ENCODE measurements around the gene UGCG.
"Not testable (repeated sequence)": the region's sequence is repeated elsewhere in the genome, so short reads cannot be mapped to it uniquely, and the experiment has no call there.

The UGCG gene

DNA sequence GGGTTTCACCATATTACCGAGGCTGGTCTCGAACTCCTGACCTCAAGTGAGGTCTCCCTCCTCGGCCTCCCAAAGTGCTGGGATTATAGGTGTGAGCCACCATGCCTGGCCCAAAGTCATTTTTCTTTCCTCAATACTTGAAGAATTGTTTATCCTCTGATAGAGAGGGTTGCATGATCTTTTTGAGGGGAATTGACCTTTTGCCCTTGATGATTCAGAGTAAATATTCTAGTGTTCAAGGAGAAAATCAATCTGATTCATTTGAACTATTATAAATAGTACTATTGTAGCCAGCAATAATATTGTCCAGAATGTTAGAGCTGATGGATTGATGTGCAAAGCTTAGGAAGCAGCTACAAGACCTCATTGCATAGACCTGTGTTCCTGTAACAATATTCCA is 47.1 kb downstream of the UGCG start:
- TF ChIP-seq, protein P1, sequence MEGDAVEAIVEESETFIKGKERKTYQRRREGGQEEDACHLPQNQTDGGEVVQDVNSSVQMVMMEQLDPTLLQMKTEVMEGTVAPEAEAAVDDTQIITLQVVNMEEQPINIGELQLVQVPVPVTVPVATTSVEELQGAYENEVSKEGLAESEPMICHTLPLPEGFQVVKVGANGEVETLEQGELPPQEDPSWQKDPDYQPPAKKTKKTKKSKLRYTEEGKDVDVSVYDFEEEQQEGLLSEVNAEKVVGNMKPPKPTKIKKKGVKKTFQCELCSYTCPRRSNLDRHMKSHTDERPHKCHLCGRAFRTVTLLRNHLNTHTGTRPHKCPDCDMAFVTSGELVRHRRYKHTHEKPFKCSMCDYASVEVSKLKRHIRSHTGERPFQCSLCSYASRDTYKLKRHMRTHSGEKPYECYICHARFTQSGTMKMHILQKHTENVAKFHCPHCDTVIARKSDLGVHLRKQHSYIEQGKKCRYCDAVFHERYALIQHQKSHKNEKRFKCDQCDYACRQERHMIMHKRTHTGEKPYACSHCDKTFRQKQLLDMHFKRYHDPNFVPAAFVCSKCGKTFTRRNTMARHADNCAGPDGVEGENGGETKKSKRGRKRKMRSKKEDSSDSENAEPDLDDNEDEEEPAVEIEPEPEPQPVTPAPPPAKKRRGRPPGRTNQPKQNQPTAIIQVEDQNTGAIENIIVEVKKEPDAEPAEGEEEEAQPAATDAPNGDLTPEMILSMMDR (IDR thresholded peaks at IDR 0.05; ENCODE audit: low read depth, low read length): no peak
- DNase-seq (ENCODE audit: extremely low read depth, low read depth): no peak

DNA sequence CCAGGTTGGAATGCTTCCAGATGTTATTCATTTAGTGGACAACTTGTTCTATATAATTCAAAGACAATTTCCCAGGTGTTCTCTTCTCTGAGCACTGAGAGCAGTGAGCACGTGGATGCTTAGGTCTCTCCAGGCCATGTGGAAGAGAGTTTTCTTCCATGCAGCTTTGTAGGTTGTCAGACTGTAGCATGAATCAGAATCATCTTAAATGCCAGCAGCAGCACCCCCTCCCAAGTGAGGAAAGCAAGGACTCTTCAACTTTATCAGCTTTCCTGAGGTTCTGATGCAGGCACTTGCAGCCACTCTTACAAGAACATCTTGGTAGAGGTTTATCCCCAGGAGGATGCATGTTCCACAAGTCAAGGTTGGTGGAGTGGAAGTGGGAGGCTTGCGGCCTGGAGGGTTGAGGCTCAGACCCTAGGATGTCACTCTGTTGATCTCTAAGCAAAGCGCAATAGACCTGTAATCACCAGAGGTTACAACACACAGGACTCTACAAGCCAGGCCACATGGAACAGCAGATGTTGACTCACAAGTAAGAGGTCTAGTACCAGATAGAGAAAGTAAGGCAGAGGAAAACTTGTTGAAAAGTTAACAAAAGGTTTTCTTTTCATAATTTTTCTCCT is 47.7 kb downstream of the UGCG start:
- TF ChIP-seq, protein P1 (IDR thresholded peaks at IDR 0.05; ENCODE audit: low read depth, low read length): no peak

DNA sequence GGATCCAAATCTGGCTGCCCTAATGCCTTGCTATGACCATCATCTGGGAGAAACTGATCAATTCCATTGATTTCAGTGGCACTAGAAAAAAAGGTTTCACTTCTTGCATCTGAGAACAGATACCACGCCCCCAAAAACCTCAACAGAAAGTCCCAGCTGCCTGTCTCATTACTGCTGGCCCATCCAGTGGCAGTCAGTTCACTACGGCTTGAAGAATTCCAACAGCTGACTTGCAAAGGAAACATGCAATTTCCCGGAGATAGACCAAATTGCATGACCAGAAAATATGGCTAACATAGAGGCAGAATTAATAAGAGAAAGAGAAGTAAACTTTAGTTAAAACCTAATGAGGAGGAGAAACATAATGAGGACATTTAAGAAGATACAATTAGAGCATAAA is 48.6 kb downstream of the UGCG start:
- TF ChIP-seq, protein P1 (IDR thresholded peaks at IDR 0.05; ENCODE audit: low read depth, low read length): no peak
- DNase-seq (ENCODE audit: extremely low read depth, low read depth): no peak

More for the DNA sequence above, 47.7 kb downstream of the UGCG start:
- no peak for DNase-seq (ENCODE audit: extremely low read depth, low read depth)

DNA sequence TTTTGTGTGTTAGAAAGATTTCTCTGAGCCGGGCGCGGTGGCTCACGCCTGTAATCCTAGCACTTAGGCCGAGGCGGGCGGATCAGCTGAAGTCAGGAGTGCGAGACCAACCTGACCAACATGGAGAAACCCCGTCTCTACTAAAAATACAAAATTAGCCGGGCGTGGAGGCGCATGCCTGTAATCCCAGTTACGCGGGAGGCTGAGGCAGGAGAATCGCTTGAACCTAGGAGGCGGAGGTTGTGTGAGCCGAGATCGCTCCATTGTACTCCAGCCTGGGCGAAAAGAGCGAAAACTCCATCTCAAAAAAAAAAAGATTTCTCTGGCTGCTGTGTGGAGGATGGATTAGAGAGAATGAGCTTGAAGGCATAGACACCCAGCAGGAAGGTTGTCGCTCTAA is 51.5 kb downstream of the UGCG start:
- not testable (repeated sequence) for DNase-seq (ENCODE audit: extremely low read depth, low read depth)

DNA sequence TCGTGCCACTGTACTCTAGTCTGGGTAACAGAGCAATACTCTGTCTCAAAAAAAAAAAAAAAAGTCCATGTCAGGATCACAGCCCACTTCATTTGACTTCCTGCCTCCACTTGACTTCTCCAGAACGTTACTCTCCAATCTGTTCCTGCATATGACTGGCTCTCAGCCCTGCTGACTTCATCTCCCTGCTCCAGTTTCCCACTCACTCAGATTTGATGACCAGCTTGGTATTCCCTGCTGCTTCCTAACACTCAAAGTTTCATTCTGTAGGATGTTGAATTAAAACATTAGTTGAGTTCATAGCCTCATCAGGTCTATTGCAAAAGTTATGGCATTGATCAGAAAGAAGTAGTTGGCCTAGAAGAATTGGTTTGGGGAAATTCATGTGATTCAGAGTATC is 52.3 kb downstream of the UGCG start:
- no peak for DNase-seq (ENCODE audit: extremely low read depth, low read depth)
- TF ChIP-seq, protein P1 (IDR thresholded peaks at IDR 0.05; ENCODE audit: low read depth, low read length): no peak

DNA sequence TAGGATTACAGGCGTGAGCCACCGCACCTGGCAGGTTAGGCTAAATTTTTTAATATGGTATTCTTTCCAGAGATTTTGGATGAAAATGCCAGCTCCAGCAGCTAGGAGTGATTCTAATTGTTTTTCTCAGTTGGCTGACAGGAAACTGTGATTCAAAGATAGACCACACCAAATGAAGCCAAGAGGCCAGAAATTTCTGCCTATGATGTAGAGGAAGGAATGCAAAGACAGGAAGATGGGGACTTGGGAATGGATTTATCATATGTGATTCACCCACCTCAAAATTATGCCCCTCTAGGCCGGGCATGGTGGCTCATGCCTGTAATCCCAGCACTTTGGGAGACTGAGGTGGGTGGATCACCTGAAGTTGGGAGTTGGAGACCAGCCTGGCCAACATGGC is 53.3 kb downstream of the UGCG start:
- no peak for DNase-seq (ENCODE audit: extremely low read depth, low read depth)
- TF ChIP-seq, protein P1 (IDR thresholded peaks at IDR 0.05; ENCODE audit: low read depth, low read length): no peak

DNA sequence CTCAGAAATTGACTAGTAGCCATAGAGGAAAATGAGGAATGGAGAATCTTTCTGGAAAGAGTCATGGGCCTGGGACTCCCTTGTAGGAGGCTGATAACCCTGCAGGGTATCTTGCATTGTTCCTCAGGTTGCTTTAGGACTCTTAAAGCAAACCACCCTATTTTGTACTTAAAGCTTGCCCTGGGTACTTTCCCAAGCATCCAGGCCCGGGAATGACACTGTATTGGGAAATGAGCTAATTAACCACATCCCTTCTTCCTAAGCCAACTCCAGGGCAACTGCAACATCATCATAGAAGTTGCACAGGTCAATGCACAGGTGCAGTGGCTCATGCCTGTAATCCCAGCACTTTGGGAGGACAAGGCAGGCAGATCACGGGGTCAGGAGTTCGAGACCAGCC is 55.9 kb downstream of the UGCG start:
- TF ChIP-seq, protein P1 (IDR thresholded peaks at IDR 0.05; ENCODE audit: low read depth, low read length): no peak
- DNase-seq (ENCODE audit: extremely low read depth, low read depth): peak; percentile 78

DNA sequence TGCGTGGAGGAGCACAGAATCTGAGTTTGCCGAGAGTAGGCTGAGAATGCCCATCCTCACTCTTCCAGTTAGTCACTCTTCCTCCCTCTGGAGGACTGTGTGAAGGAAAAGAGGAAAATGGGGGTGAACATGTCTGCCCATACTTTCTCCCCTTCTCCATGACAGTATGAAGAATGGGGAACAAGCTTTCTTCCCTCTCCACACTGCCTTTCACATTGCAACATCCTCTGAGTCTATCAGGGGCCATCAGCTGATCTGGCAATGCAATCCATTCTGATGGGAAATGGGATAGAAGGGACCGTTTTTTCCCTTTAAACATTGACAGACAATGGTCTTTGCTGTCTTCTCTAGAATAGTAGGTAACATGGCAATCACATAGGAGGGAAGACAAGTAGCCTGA is 56.8 kb downstream of the UGCG start:
- TF ChIP-seq, protein P1 (IDR thresholded peaks at IDR 0.05; ENCODE audit: low read depth, low read length): no peak

More for the DNA sequence above, 56.8 kb downstream of the UGCG start:
- DNase-seq (ENCODE audit: extremely low read depth, low read depth): no peak

Data from AG09319 (cell line).